ENCODE data around the gene C5orf58. TPM values are rescaled to one million over a fixed set of nuclear protein-coding genes. Genes with fewer than 3 reads are reported as not detected.
A peak's percentile ranks its signal among the peaks of the same experiment; 100 is the strongest.
"Not testable (repeated sequence)": the region's sequence is repeated elsewhere in the genome, so short reads cannot be mapped to it uniquely, and the experiment has no call there.

Gene C5orf58
- total RNA-seq, 1 experiment from 2014 or later, result 7.7 TPM

DNA sequence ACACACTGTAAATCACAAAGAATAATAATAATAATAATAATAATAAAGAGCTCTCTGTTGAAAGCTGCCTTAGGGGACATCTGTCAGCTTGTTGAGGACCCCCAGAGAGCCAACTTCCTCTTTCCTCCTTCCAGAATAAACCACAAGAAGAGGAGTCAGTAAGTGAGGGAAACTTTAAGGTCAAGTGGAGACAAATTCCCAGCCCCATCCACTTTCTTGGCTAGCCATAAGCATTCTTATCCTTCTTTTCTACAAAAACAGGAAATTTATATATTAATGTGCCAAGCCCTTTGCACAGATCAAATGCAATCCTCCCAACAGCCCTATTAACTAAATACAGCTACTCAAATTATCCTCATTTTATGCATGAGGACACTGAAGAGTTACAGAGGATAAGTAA, 9.4 kb upstream of the C5orf58 start:
- DNase-seq (ENCODE audit: low read depth), result no peak

DNA sequence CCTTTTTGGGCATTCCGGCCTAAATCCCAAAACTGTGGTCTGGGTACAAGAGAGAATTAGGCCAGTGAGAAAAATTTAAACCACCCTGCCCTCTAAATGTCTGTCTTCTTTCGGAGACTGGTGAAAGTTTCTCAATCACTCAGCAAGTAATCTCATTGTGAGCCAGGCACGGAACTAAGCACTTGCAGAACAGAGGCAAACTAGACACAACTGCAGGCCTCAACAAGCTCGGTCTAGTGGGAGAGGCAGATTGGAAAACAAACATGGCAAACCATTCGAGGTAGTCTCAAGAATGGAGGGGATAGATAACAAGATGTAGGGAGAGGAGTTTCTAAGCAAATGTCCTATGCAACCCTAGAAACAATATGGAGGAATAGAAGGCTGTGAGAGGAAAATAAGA, 8.9 kb upstream of the C5orf58 start:
- DNase-seq (ENCODE audit: low read depth), result no peak

- peak; percentile 31 for DNase-seq (ENCODE audit: low read depth)
Measured at GRCh38 chr5:170225326-170226128, 7.3 kb upstream of the C5orf58 start.

DNA sequence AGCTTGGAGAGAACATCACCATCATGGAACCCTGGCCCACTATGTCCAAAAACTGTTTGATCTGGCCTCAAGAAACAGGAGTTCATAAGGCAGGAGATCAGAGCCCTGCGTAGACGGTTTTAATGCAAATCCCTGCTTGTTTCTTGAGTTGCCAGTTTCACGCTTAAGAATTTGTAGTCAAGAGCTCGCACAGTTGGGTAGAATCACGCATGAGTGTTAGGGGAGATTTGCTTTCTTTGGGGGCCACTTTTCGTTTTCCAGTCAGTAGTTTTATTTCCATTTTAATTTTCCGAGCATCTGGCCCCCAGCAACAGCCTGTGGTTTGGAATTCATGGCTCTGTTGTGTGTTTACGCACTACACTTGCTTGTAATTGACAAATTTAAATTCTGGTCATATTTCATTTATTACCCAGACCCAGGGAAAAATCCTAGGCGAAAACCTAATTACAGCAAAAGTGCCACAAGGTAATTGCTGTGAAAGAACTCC, 6.6 kb upstream of the C5orf58 start:
- no peak for DNase-seq (ENCODE audit: low read depth)

DNA sequence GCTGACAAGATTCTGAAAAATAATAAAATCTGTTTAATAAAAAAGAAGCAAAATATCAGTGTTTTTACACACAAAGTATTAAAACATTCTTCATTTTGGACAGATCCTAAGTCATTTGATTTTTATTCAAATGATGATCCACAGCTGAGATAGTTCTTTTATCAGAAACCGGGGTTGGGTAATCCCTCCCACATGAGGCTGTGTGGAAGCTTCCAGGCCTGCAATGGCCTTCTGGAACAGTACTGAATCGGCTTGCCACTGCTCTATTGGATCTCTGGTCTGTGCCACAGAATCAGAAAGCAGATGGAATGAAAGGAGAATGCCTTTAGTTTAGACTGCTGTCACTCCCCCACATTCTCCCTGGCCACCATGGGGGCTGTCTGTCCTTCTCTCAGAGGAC, 6.1 kb upstream of the C5orf58 start:
- DNase-seq (ENCODE audit: low read depth), result no peak

- no peak for DNase-seq (ENCODE audit: low read depth)
Measured at GRCh38 chr5:170228762-170229435, 3.9 kb upstream of the C5orf58 start.

DNA sequence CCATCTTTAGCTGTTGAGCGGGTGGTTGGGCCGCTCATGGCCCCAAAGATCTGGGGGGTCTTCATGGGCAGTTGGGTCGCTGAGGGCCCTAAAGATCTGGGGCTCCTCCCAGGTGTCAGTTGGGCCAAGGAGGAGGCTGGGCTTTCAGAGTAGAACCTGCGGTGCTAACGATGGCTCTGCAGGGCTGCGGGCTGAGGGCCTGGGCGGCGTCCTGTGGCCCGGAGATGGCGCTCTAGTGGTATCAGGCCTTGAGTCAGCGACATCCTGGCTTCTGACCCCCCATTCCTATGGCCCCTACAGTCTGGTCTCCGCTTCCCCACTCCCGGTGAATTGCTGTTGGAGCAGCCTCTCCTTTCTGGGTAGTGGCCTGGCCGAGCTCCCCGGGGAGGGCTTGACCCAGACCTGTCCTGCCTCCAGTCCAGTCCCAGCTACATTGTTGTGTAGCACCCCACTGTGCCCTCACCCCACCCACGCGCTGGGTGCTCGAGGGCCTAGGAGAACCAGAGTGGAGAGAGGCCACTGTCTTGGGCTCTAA, 640 bp downstream of the C5orf58 start:
- no peak for DNase-seq (ENCODE audit: low read depth)

DNA sequence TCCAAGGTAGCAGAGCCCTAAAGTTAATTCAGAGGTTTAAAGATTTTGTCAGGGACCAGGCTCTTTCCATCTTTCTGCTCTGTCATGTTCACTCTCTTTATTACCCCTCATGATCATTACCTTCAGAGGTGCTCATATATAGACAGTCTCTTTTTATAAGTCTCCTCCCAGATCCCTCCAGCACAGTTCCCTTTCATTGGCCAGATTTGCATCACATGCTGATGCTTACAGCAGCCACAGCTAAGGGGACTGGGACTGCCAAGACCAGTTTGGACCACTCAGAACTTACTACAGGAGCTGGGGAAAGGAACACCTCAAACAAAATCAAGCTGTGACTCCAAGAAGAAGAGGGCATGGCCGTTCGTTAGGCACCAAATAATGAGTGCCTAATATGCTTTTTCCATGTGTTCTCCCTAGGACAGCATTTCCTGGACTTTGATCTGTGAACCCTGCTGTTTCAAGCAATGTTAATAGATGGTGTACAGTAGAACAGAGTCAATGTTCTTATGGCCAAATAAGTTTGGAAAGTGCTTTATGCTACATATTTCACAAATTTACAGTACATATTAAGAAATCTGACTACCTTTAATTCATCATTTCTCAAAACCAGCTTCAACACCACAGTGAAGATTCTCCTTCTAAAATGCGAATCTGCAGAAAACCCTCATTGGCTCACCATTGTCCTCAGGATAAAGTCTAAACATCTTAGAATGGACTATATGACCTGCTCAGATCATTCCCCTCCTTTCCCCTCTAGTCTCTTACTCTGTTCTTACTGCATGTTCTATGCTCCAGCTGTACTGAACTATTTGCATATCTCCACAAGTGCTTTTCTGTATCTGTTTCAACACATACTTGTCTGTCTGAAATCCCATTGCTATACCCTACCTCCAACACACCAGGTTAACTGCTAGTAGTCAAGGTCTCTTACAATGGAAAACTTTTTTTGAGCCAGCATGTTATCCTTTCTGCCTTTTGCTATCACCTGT, 3.4 kb downstream of the C5orf58 start:
- DNase-seq (ENCODE audit: low read depth), result no peak

- no peak for DNase-seq (ENCODE audit: low read depth)
Measured at GRCh38 chr5:170238456-170239196, 5.8 kb downstream of the C5orf58 start.

DNA sequence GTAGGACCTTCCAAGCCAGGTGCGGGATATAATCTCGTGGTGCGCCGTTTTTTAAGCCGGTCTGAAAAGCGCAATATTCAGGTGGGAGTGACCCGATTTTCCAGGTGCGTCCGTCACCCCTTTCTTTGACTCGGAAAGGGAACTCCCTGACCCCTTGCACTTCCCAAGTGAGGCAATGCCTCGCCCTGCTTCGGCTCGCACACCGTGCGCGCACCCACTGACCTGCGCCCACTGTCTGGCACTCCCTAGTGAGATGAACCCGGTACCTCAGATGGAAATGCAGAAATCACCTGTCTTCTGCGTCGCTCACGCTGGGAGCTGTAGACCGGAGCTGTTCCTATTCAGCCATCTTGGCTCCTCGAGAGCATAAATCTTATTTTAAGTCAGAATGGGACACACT, 12.7 kb downstream of the C5orf58 start:
- not testable (repeated sequence) for DNase-seq (ENCODE audit: low read depth)

DNA sequence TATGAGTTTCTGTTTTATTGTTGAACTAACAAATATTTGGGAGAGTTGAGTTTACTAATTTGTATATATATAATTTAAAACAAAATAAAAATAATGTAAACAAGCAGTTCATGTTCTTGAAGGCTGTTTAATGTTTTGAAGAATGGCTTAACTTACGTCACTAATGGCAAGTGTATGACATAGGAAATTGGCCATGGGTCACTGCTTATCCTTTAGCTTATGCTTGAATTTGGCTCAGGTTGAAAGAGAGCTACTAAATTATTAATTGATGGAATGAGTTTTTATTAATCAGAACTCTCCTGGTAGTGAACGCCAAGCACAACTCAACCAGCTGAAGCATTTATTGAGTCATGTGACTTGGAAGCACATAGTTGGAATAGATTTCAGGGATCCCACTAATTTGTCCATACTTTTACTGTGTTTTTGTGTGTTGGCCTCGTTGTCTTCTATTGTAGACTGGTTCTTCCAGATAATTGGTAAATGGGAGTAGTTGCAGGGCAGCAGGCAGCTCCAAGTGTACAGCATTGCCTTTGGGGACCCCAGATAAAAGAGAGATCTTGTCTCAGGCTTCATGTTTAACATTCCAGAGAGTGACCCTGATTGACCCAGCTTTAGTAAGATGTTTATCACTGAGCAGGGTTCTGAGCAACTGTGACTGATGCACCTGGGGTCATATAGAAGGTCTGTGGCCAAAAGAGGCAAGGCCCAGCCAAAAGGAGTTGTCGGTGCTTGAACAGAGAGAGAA, 13.5 kb downstream of the C5orf58 start:
- DNase-seq (ENCODE audit: low read depth), result no peak

DNA sequence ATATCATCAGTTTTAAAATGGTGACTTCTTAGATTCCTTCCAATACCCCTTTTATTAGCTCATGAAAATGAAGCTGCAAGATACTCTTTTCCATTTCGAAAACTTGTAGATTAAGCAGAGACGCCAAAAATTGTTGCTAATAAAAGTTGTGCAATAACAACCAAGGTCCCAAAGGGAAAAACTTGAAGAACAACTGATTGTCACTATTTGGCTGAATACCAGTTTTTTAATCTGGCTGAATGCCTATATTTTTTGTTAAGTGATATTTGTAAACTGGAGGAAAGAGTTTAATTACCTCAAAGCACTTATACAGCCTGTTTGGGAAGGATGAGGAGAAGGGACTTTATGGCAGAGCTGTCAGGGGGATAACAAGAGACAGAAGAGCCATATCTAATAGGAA, 14.6 kb downstream of the C5orf58 start:
- no peak for DNase-seq (ENCODE audit: low read depth)

DNA sequence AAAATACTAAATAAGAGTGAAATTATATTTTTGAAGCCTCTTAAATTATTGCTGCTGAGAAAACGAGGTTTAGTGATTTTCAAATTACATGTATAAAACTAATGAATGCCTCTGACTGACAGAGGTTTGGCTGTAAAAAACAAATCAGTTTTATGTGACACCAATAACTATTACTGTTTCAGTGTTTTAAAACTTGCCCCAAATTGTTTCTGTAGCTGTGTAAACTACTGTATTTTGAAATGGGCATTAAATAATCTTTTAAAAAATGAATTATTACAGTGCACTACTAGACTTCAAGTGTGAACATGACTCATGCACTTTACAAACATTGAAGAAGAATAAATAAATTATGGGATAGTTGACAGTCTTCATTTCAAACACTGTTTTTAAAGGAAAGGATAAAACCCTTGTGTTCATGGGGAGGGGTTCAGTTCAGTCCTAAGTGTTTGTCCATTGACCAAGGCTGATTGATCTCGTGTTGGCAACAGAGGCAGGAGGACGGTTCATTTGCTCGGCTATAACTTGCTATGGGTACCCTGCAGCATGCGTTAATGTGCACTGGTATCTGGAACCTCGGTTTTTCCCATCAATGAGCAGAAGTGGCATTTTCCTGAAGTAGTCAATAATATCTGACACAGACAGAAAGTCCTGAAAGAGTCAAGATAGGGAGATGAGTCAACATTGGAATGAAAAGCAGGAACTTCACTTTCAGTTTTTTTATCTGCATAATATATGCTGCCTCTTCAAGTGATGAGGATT, 15.6 kb downstream of the C5orf58 start:
- DNase-seq (ENCODE audit: low read depth), result no peak

GRCh38 chr5:170248931-170249227, 16.1 kb downstream of the C5orf58 start:
- not testable (repeated sequence) for DNase-seq (ENCODE audit: low read depth)

DNA sequence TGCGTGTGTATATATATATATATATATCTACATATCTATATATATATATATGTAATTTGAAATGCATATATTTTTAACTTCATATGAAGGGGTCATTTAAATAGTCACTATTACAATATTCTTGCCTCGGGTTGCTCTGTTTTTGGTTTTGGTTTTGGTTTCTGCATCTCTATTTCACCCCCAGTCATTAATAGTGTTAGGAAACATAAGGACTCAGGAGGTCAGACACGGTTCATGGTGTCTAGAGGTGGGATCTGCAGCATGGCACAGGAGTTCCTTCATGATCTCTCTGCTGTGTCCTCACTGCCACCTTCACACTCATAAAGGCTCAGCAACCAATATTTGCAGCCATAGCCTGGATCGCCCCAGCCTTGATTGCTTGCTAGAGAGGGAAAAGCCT, 16.6 kb downstream of the C5orf58 start:
- DNase-seq (ENCODE audit: low read depth), result no peak

- no peak for DNase-seq (ENCODE audit: low read depth)
Measured at GRCh38 chr5:170250810-170251317, 18.1 kb downstream of the C5orf58 start.

DNA sequence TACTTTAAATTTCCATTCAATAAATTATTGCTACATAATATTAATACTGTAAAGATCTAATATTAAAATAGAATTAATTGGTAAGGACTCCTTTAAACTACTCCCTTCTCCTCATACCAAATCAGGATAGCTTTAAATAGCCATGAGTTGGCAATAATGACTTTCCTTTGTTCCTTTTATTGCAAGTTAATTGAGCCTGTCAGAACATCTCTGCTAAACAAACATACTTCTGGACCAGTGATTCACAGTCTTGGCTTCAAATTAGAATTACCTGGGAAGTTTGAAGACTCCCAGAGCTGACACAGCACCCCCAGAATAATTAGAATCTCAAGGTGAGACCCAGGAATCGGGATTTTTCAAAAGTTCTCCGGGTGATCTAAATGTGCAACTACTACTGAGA, 18.7 kb downstream of the C5orf58 start:
- DNase-seq (ENCODE audit: low read depth), result no peak

- DNase-seq (ENCODE audit: low read depth), result no peak
Measured at GRCh38 chr5:170252109-170252508, 19.3 kb downstream of the C5orf58 start.

DNA sequence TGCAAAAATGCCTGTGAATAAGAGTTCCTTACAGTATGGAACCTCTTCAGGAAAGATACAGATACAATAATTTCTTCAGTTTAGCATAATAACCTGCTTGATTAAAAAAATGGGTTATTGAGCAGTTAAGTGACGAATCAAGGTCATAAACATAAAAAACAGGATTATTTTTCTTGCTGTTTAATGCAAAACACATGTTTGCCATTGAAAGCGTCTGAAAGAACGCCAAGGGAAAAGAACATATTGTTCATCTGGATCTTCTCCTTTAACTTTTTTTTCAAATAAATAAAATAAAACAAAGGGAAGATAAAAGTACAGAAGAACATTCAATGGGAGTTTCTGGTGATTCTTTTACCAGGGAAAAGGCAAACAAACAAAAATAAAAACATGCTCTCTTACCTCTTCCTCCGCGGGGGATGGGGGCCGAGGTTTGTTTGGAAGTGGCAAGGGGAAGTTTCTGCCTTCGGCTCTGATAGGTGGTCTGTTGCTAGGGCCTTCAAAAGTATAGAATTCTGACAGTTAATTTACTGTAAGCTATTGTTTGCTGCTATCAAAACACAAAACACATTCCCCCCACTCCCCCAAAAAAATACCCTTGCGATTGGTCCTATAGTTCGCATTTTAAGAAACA, 20.1 kb downstream of the C5orf58 start:
- no peak for DNase-seq (ENCODE audit: low read depth)
